ENCODE measurements around the gene GNLY.

- no peak for TF ChIP-seq CTCF (conservative IDR thresholded peaks at IDR 0.05; ENCODE audit: low read depth, low read length)
- TF ChIP-seq EZH2 (IDR thresholded peaks at IDR 0.05; ENCODE audit: low read length, unreplicated experiment): no peak
- no peak for TF ChIP-seq EZH2phosphoT487 (IDR thresholded peaks at IDR 0.05; ENCODE audit: borderline replicate concordance, low read length)
These were observed 28.1 kb upstream of the GNLY start for GRCh38 chr2:85666016-85666415.

Data from PC-3 (cell line).